ENCODE data around the gene ITGA2B.
A peak's percentile ranks its signal among the peaks of the same experiment; 100 is the strongest.

The ITGA2B gene

GRCh38 chr17:44389281-44389680, at the start of gene ITGA2B:
Gene ITGA2B (minus strand): TSS chr17:44389649. CDS start chr17:44389473, 176 bp downstream.
- DNase-seq (ENCODE audit: low read depth, low spot score) = no peak

- peak; percentile 3 for DNase-seq (ENCODE audit: low read depth, low spot score)
These were observed 49.7 kb upstream of the ITGA2B start for GRCh38 chr17:44439168-44439567.

GRCh38 chr17:44438636-44439035, 49.2 kb upstream of the ITGA2B start:
- no peak for DNase-seq (ENCODE audit: low read depth, low spot score)

- no peak for DNase-seq (ENCODE audit: low read depth, low spot score)
These were observed 46.9 kb upstream of the ITGA2B start for GRCh38 chr17:44436336-44436735.

GRCh38 chr17:44432254-44433157, 43.1 kb upstream of the ITGA2B start:
- no peak for DNase-seq (ENCODE audit: low read depth, low spot score)

- DNase-seq (ENCODE audit: low read depth, low spot score) = no peak
These were observed 35.5 kb upstream of the ITGA2B start for GRCh38 chr17:44424828-44425461.

- DNase-seq (ENCODE audit: low read depth, low spot score) = peak; percentile 89
These were observed 28.1 kb upstream of the ITGA2B start for GRCh38 chr17:44417553-44417952.

GRCh38 chr17:44416558-44417289, 27.3 kb upstream of the ITGA2B start:
- DNase-seq (ENCODE audit: low read depth, low spot score) = no peak

GRCh38 chr17:44414394-44415155, 25.1 kb upstream of the ITGA2B start:
- no peak for DNase-seq (ENCODE audit: low read depth, low spot score)

- no peak for DNase-seq (ENCODE audit: low read depth, low spot score)
These were observed 20.0 kb upstream of the ITGA2B start for GRCh38 chr17:44409309-44410028.

- DNase-seq (ENCODE audit: low read depth, low spot score) = no peak
These were observed 19.3 kb upstream of the ITGA2B start for GRCh38 chr17:44408786-44409185.

- DNase-seq (ENCODE audit: low read depth, low spot score) = no peak
These were observed 13.2 kb upstream of the ITGA2B start for GRCh38 chr17:44402564-44403172.

GRCh38 chr17:44400226-44400847, 10.9 kb upstream of the ITGA2B start:
- peak; percentile 52 for DNase-seq (ENCODE audit: low read depth, low spot score)

GRCh38 chr17:44398692-44399691, 9.5 kb upstream of the ITGA2B start:
- DNase-seq (ENCODE audit: low read depth, low spot score) = no peak

GRCh38 chr17:44397479-44398440, 8.3 kb upstream of the ITGA2B start:
- no peak for DNase-seq (ENCODE audit: low read depth, low spot score)

GRCh38 chr17:44396946-44397345, 7.5 kb upstream of the ITGA2B start:
- DNase-seq (ENCODE audit: low read depth, low spot score) = no peak

GRCh38 chr17:44394833-44395232, 5.4 kb upstream of the ITGA2B start:
- DNase-seq (ENCODE audit: low read depth, low spot score) = no peak
